ENCODE results near the gene TACC3. TPM values are rescaled to one million over a fixed set of nuclear protein-coding genes. Genes with fewer than 3 reads are reported as not detected.

TACC3 gene
- total RNA-seq, 1 experiment from 2014 or later = 156 TPM

DNA sequence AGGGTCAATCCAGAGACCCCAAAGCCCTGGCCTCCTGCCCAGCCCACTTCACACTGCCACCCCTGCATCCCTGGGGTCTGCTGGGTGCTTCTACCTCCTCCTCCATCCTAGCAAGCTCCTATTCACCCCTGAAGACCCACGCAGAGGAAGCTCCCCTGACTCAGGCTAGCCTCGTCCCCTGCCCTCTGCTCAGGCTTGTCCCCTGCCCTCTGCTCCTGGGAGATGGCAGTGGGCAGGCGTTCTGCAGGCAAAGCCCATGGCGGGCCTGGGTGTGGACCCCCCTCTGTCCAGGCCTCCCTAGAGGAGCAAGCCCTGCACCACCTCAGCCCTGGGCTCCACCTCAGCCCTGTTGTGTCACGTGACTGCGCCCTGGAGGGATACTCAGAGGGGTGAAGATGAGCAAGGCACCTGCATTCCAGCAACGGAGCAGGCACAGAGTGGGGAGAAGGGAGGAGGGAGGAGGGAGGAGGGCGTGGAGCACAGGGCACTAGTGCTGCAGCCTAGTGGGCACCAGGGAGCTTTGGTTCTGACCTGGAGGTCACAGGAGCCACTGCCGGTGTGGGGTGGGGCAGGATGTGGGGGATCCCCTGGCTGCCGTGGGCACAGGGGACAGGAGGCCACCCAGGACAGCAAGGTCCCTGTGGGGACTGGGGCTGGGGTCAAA, 44.2 kb downstream of the TACC3 start:
- no peak overlapping the region for H3K4me3 Mint-ChIP-seq
- no peak overlapping the region for H3K9ac ChIP-seq (ENCODE audit: extremely low read depth, insufficient read length, low read length)
- DNase-seq = no peak

More for the DNA sequence above, 44.2 kb downstream of the TACC3 start:
- Mint-ChIP-seq H3K27ac (no peak overlapping the region; a peak in 2 of 7 replicates), H3K9me3 (no peaks in the 10 kb centered on the region), H3K36me3 (ENCODE audit: insufficient read depth in 1 of 3, low read depth in 3 of 3) (no peaks in the 10 kb centered on the region), H3K4me1 (peaks cover 13 to 25% of the 10 kb centered on the region in 2 experiments), H3K27me3 (ENCODE audit: low read depth) (peaks cover 15% of the 10 kb centered on the region)
- TF ChIP-seq, protein P1, sequence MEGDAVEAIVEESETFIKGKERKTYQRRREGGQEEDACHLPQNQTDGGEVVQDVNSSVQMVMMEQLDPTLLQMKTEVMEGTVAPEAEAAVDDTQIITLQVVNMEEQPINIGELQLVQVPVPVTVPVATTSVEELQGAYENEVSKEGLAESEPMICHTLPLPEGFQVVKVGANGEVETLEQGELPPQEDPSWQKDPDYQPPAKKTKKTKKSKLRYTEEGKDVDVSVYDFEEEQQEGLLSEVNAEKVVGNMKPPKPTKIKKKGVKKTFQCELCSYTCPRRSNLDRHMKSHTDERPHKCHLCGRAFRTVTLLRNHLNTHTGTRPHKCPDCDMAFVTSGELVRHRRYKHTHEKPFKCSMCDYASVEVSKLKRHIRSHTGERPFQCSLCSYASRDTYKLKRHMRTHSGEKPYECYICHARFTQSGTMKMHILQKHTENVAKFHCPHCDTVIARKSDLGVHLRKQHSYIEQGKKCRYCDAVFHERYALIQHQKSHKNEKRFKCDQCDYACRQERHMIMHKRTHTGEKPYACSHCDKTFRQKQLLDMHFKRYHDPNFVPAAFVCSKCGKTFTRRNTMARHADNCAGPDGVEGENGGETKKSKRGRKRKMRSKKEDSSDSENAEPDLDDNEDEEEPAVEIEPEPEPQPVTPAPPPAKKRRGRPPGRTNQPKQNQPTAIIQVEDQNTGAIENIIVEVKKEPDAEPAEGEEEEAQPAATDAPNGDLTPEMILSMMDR (conservative IDR thresholded peaks at IDR 0.05) = no peak
- no peak overlapping the region for H3K4me2 ChIP-seq (ENCODE audit: insufficient read depth, insufficient read length, low read length)
- H3K4me1 ChIP-seq (ENCODE audit: insufficient read depth, low read length) = no peaks in the 10 kb centered on the region; the same call in 1 of the 2 replicates
- H3K56ac ChIP-seq (ENCODE audit: insufficient read length, low read depth, low read length) = no peak overlapping the region
- no peak overlapping the region for H3K23ac ChIP-seq (ENCODE audit: insufficient read length, low read depth, low read length)
- H3K23me2 ChIP-seq (ENCODE audit: insufficient read length, low read depth, low read length, poor library complexity, severe bottlenecking) = peaks cover 3% of the 10 kb centered on the region
- H4K5ac ChIP-seq (ENCODE audit: insufficient read length, low read depth, low read length) = no peak overlapping the region
- no peaks in the 10 kb centered on the region for H3K79me2 ChIP-seq (ENCODE audit: insufficient read depth, low read length)
- no peak overlapping the region for H3K4ac ChIP-seq (ENCODE audit: low read depth, low read length)
- no peak overlapping the region for H2BK20ac ChIP-seq (ENCODE audit: low read depth, low read length, poor library complexity, severe bottlenecking)
- no peak overlapping the region for H2BK120ac ChIP-seq (ENCODE audit: low read depth, low read length, poor library complexity, severe bottlenecking)
- H2BK5ac ChIP-seq (ENCODE audit: insufficient read length, low read length) = no peak overlapping the region
- H3K9me3 ChIP-seq (ENCODE audit: control insufficient read depth, low read depth, low read length) = no peaks in the 10 kb centered on the region
- no peak overlapping the region for H3K14ac ChIP-seq (ENCODE audit: insufficient read depth, low read length)
- H2AFZ ChIP-seq (ENCODE audit: low read length) = no peak overlapping the region
- no peaks in the 10 kb centered on the region for H3K27me3 ChIP-seq (ENCODE audit: insufficient read depth, low read length)
- H3K18ac ChIP-seq (ENCODE audit: insufficient read length, low read depth, low read length) = no peak overlapping the region
- no peak overlapping the region for H3K27ac ChIP-seq (ENCODE audit: insufficient read length, low read depth, low read length)
- no peak overlapping the region for H2AK5ac ChIP-seq (ENCODE audit: insufficient read length, low read length)
- H4K20me1 ChIP-seq (ENCODE audit: control insufficient read depth, insufficient read depth, insufficient read length) = no peaks in the 10 kb centered on the region
- no CpG with 5 or more reads among the region's 10 CpGs for WGBS (ENCODE audit: extremely low coverage, insufficient read length, low lambda C conversion rate)
- H4K8ac ChIP-seq (replicated peaks; ENCODE audit: insufficient read length, low read depth, low read length) = no peak overlapping the region
- no peak overlapping the region for H2BK12ac ChIP-seq (ENCODE audit: insufficient read length, low read depth, low read length)
- no peaks in the 10 kb centered on the region for H3K79me1 ChIP-seq (ENCODE audit: insufficient read depth, low read depth, low read length, poor library complexity, severe bottlenecking)
- no peak overlapping the region for H3T11ph ChIP-seq (ENCODE audit: low read length)
- H2BK15ac ChIP-seq (ENCODE audit: low read depth, low read length) = no peak overlapping the region
- H4K91ac ChIP-seq (ENCODE audit: insufficient read length, low read depth, low read length) = no peak overlapping the region
